ENCODE results near the gene ADAM11. TPM values are rescaled to one million over a fixed set of nuclear protein-coding genes. Genes with fewer than 3 reads are reported as not detected.
"Not testable (repeated sequence)": the region's sequence is repeated elsewhere in the genome, so short reads cannot be mapped to it uniquely, and the experiment has no call there.

Gene ADAM11
- total RNA-seq, 2 donors from 2014 or later: 0.56 to 1.6 TPM

DNA sequence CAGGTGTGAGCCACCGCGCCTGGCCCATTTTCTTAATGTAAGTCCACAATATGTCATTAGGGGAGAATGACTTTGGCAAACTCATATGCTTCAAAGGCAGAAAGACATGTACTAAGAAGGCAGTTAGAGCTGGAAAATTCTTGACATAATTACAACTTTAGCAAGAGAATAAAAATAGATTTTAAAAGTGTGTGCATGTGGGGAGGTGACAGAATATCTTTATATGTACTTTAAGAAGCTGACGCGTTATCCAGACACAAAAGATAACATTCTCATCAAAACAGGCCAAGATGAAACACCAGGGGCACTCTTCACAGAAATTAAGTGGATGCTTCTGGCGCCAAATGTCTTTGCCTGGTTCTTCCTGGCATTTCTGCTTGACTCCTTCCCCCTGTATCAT, 43.1 kb downstream of the ADAM11 start:
- H3K27me3 Mint-ChIP-seq (ENCODE audit: low read depth): no peaks in the 10 kb centered on the region

DNA sequence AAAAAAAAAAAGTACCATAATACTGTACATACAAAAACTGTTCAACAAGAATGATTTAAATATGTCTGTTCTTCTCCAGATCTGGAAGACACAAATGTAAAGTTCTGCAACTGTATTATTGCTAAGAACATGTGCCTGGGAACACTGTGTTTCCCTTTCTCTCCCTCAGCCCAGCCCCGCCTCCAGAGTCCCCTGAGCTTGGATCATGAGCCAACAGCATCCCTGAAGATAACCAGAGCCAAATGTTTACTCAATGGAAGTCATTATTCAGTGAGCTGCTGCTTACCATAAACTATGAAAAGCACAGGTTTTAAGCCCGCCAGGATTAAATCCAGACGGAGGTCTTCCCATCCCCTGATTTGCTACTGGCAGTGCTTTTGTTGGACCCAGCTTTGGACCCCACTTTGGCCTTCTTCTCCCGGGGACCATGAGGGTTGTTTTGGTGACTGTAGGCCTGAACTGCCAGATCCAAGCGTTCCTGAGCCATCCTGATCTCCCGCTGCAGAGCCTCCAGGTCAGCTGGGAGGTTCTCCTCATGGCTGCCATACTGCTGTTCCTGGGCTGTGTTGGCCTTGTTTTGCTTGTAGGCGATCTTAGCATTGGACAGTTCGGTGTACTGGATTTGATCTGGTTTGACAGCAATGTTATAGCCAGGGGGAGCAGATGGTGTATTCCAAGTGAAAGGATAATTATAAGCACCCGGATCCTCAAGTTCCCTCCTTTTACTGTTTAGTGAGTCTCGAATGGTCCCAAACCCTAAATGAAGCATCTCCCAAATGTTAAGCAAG, 45.7 kb downstream of the ADAM11 start:
- Mint-ChIP-seq H3K4me1 (ENCODE audit: low read depth) (no peaks in the 10 kb centered on the region), H3K27me3 (ENCODE audit: low read depth) (peaks cover 5% of the 10 kb centered on the region), H3K9me3 (no peaks in the 10 kb centered on the region), H3K27ac (no peak overlapping the region), H3K36me3 (ENCODE audit: insufficient read depth in 2 of 2) (no peaks in the 10 kb centered on the region), H3K4me3 (no peak overlapping the region)
- DNase-seq (no peak), ATAC-seq (replicated peaks in 1 of 2) (no peak)

More for the DNA sequence above, 43.1 kb downstream of the ADAM11 start:
- H3K4me3 Mint-ChIP-seq: no peak overlapping the region
- no peak for DNase-seq
- H3K9me3 Mint-ChIP-seq: no peaks in the 10 kb centered on the region
- ATAC-seq (replicated peaks in 1 of 2): no peak
- no peak overlapping the region for H3K27ac Mint-ChIP-seq
- H3K4me1 Mint-ChIP-seq (ENCODE audit: low read depth): no peaks in the 10 kb centered on the region
- H3K36me3 Mint-ChIP-seq (ENCODE audit: insufficient read depth in 2 of 2): no peaks in the 10 kb centered on the region

DNA sequence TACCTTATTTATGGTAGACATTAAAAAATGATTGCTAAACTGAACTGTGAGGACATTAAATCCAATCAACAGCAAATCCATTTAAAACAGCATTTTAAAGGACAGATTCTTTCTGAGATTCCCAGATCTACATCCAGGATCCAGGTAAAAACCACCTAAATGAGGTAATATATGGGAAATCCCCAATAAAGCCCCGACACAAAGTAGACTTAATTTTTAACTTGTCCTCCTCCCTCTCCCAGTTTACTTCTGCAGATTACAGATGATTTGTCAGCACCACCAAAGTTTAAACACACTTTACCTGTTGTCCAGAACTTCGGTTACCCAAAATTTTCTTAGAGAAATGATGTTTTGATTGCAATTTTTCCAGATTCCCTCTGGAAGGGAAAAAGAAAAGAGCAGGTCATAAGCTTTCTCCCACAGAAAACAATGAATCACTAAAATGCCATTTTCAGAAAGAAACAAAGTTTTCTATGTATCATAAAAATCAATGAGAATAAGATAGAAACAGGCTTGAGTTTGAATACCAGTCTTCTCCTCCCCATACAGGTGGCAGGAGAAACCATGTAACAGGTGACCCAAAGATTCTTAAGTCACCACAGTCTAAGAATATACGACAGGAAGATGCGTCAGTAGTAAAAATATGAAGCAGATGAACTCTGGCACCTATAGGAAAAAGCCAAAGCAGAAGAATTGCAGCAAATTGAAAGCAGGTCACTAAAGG, 48.5 kb downstream of the ADAM11 start:
- Mint-ChIP-seq H3K4me1 (ENCODE audit: low read depth) (no peaks in the 10 kb centered on the region), H3K36me3 (ENCODE audit: insufficient read depth in 2 of 2) (no peaks in the 10 kb centered on the region), H3K4me3 (no peak overlapping the region), H3K9me3 (no peaks in the 10 kb centered on the region), H3K27me3 (ENCODE audit: low read depth) (peaks cover 5% of the 10 kb centered on the region), H3K27ac (no peak overlapping the region)
- ATAC-seq (replicated peaks in 1 of 2) (no peak), DNase-seq (no peak)

DNA sequence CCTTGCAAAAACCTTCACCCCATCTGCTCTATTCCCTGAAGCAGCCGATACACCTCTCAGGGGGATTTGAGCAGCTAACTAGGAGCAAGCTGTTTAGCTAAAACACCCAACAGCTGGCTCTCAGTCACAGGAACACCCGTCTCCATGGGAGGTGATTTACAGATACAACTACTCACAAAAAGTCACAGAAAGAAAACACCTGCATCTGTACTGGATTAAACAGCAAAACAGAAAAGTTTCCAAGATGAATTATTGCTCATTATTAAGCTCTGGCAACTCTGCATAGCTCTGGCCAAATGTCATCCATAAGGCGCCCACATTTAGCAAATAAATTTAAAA, 49.0 kb downstream of the ADAM11 start:
- ATAC-seq (replicated peaks in 1 of 2) (no peak), DNase-seq (no peak)
- Mint-ChIP-seq H3K9me3 (no peaks in the 10 kb centered on the region), H3K27me3 (ENCODE audit: low read depth) (peaks cover 5% of the 10 kb centered on the region), H3K4me3 (no peak overlapping the region), H3K27ac (no peak overlapping the region), H3K4me1 (ENCODE audit: low read depth) (no peaks in the 10 kb centered on the region), H3K36me3 (ENCODE audit: insufficient read depth in 2 of 2) (no peaks in the 10 kb centered on the region)

DNA sequence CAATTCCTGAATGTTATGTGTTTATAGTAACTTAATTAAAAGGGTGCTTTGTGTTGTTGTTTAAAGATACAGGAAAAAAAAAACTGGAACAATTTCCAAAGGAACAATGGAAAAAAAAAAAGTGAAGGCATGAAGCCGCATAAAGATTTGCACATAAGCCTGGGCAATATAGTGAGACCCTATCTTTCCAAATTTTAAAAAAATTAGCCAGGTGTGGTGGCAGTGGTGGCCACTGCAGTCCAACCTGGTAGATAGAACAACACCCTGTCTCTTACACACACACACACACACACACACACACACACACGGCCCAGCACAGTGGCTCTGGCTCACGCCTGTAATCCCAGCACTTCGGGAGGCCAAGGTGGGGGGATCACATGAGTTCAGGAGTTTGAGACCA, 49.4 kb downstream of the ADAM11 start:
- Mint-ChIP-seq H3K9me3 (no peaks in the 10 kb centered on the region), H3K27me3 (ENCODE audit: low read depth) (peaks cover 5% of the 10 kb centered on the region)

DNA sequence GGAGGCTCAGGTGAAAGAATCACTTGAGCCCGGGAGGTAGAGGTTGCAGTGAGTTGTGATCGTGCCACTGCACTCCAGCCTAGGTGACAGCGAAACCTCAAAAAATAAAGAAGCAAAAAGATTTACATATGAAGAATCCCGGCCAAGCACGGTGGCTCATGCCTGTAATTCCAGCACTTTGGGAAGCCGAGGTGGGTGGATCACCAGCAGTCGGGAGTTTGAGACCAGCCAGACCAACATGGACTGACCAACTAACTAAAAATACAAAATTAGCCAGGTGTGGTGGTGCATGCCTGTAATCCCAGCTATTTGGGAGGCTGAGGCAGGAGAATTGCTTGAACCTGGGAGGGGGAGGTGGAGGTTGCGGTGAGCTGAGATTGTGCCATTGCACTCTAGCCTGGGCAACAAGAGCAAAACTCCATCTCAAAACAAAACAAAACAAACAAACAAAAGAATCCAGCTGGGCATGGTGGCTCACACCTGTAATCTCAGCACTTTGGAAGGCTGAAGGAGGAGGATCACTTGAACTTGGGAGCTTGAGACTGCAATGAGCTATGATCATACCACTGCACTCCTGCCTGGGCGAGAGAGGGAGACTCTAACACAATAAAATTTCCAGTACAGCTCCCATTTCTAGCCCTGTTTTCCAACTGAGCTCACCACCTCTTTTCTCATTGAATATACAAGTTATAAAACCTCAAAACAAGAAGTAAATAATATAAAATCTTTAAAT, 50.0 kb downstream of the ADAM11 start:
- not testable (repeated sequence) for H3K36me3 Mint-ChIP-seq (ENCODE audit: insufficient read depth in 2 of 2); H3K9me3 Mint-ChIP-seq; DNase-seq; H3K27me3 Mint-ChIP-seq (ENCODE audit: low read depth); H3K27ac Mint-ChIP-seq; H3K4me1 Mint-ChIP-seq (ENCODE audit: low read depth); ATAC-seq (replicated peaks in 1 of 2); H3K4me3 Mint-ChIP-seq

More for the DNA sequence above, 49.4 kb downstream of the ADAM11 start:
- no peaks in the 10 kb centered on the region for H3K4me1 Mint-ChIP-seq (ENCODE audit: low read depth)
- DNase-seq (no peak), ATAC-seq (replicated peaks in 1 of 2) (no peak)
- H3K27ac Mint-ChIP-seq: no peak overlapping the region
- no peak overlapping the region for H3K4me3 Mint-ChIP-seq
- H3K36me3 Mint-ChIP-seq (ENCODE audit: insufficient read depth in 2 of 2): no peaks in the 10 kb centered on the region

DNA sequence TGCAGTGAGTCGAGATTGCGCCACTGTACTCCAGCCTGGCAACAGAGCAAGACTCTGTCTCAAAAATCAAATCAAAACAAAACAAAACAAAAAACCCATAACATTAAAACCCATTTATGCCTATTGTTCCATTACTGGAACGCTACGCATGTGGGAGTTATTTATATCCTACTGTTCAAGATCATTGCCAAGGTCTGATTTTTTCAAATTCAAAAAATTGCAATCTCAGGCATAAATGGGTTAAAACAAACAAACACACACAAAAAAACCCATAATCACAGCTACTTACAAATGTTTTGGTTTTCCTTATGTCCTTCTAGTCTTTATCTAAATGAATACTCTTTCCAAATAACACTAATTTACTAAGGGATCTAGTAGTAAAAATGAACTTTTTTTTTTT, 53.5 kb downstream of the ADAM11 start:
- Mint-ChIP-seq H3K27ac (no peak overlapping the region), H3K9me3 (no peaks in the 10 kb centered on the region), H3K4me1 (ENCODE audit: low read depth) (no peaks in the 10 kb centered on the region), H3K4me3 (no peak overlapping the region), H3K36me3 (ENCODE audit: insufficient read depth in 2 of 2) (no peaks in the 10 kb centered on the region), H3K27me3 (ENCODE audit: low read depth) (peaks cover 3% of the 10 kb centered on the region)
- ATAC-seq (replicated peaks in 1 of 2) (no peak), DNase-seq (no peak)

DNA sequence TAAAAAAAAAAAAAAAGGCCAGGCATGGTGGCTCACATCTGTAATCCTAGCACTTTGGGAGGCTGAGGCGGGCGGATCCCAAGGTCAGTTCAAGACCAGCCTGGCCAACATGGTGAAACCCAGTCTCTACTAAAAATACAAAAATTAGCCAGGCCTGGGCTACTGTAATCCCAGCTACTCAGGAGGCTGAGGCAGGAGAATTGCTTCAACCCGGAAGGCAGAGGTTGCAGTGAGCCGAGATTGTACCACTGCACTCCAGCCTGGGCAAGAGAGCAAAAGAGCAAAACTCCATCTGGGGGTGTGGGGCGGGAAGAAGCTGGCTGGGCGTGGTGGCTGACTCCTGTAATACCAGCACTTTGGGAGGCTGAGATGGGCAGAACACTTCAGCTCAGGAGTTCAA, 59.7 kb downstream of the ADAM11 start:
- H3K9me3 Mint-ChIP-seq; DNase-seq; H3K27ac Mint-ChIP-seq; H3K4me3 Mint-ChIP-seq; ATAC-seq (replicated peaks in 1 of 2); H3K27me3 Mint-ChIP-seq (ENCODE audit: low read depth); H3K4me1 Mint-ChIP-seq (ENCODE audit: low read depth); H3K36me3 Mint-ChIP-seq (ENCODE audit: insufficient read depth in 2 of 2): not testable (repeated sequence)

DNA sequence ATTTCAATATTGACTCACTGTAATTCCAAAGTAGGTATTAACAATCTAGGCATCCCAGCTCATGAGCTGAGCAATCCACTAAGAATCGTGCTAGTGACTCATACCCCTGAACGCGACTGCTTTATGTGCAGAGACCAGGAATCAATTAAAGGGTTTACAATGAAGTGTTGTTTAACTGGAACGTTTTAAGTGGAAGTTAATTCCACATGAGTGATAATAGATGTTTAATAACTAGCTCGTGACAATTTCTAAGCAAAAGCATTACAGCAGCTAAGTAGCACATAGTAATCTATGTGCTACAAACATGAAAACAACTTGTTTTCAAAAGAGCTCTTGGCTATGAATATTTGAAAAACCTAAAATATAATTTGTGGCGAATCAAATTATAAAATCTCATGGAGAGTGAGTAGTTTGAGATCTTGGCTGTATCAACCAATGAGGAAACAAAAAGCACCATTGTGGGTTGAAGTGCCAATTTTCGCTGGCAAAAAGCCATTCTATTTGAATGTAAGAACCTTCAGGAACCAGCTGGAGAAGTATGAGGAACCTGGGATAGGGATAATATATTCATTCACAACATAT, 61.9 kb downstream of the ADAM11 start:
- Mint-ChIP-seq H3K36me3 (ENCODE audit: insufficient read depth in 2 of 2) (no peaks in the 10 kb centered on the region), H3K9me3 (no peaks in the 10 kb centered on the region), H3K4me3 (no peak overlapping the region), H3K27me3 (ENCODE audit: low read depth) (peaks cover 6% of the 10 kb centered on the region), H3K4me1 (ENCODE audit: low read depth) (no peaks in the 10 kb centered on the region), H3K27ac (no peak overlapping the region)
- DNase-seq (no peak), ATAC-seq (replicated peaks in 1 of 2) (no peak)

DNA sequence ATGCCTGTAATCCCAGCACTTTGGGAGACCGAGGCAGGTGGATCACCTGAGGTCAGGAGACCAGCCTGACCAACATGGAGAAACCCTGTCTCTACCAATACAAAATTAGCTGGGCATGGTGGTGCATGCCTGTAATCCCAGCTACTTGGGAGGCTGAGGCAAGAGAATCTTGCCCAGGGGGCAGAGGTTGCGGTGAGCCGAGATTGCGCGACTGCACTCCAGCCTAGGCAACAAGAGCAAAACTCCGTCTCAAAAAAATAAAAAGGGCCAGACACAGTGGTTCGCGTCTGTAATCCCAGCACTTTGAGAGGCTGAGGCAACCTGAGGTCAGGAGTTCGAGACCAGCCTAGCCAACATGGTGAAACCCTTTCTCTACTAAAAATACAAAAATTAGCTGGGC, 66.4 kb downstream of the ADAM11 start:
- not testable (repeated sequence) for H3K9me3 Mint-ChIP-seq; ATAC-seq (replicated peaks in 1 of 2); H3K27ac Mint-ChIP-seq; H3K36me3 Mint-ChIP-seq (ENCODE audit: insufficient read depth in 2 of 2); DNase-seq; H3K4me3 Mint-ChIP-seq
- H3K4me1 Mint-ChIP-seq (ENCODE audit: low read depth): peaks cover 11% of the 10 kb centered on the region
- H3K27me3 Mint-ChIP-seq (ENCODE audit: low read depth): peaks cover 33% of the 10 kb centered on the region

DNA sequence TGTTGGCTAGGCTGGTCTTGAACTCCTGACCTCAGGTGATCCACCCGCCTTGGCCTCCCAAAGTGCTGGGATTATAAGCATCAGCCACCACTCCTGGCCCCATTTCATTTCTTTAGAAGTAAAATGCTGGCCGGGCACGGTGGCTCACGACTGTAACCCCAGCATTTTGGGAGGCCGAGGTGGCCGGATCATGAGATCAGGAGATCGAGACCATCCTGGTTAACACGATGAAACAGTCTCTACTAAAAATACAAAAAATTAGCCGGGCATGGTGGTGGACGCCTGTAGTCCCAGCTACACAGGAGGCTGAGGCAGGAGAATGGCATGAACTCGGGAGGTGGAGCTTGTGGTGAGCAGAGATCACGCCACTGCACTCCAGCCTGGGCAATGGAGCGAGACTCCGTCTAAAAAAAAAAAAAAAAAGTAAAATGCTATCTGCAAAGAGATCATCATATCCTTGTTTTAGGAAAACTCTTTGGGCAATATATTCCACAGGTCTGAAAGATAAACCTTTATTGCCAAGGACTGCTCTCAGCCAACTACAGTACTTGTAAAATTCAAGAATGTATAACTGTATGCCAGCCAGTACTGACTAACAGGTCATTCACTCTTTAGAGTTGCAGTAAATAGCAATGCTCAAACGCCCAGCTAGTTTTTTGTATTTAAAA, 67.5 kb downstream of the ADAM11 start:
- no peak for ATAC-seq (replicated peaks in 1 of 2)
- peaks cover 11% of the 10 kb centered on the region for H3K4me1 Mint-ChIP-seq (ENCODE audit: low read depth)
- H3K9me3 Mint-ChIP-seq: no peaks in the 10 kb centered on the region
- no peak overlapping the region for H3K27ac Mint-ChIP-seq
- DNase-seq: no peak
- H3K36me3 Mint-ChIP-seq (ENCODE audit: insufficient read depth in 2 of 2): peaks cover 0 to 2% of the 10 kb centered on the region in 2 donors
- peaks cover 33% of the 10 kb centered on the region for H3K27me3 Mint-ChIP-seq (ENCODE audit: low read depth)
- H3K4me3 Mint-ChIP-seq: no peak overlapping the region

DNA sequence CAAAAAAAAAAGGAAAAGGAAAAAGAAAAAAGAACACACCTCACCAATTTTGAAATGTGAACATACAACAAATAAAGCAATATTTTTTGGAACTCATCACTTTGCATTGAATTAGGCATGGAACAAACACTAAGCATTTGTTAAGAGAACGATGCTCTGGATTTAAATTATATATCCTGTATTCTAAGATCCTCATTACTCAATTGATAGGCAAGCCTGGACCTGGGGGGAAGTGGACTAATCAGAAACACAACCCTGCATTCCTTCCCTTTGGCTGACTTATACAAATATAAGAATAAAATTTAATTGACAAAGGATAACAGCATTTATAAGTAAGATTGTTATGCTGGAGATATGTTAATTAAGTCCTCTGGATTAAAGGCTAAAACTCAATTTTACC, 69.1 kb downstream of the ADAM11 start:
- Mint-ChIP-seq H3K4me3 (no peak overlapping the region), H3K27ac (no peak overlapping the region), H3K36me3 (ENCODE audit: insufficient read depth in 2 of 2) (peaks cover 0 to 2% of the 10 kb centered on the region in 2 donors), H3K4me1 (ENCODE audit: low read depth) (peaks cover 11% of the 10 kb centered on the region), H3K27me3 (ENCODE audit: low read depth) (peaks cover 40% of the 10 kb centered on the region), H3K9me3 (no peaks in the 10 kb centered on the region)
- no peak for ATAC-seq (replicated peaks in 1 of 2)
- DNase-seq: no peak
